Mononuclear cell (primary cell): ENCODE data around the gene KLHL4. TPM values are rescaled to one million over a fixed set of nuclear protein-coding genes. Genes with fewer than 3 reads are reported as not detected.
"Not testable (repeated sequence)": the region's sequence is repeated elsewhere in the genome, so short reads cannot be mapped to it uniquely, and the experiment has no call there.

Experiments used
- H3K27me3 ChIP-seq: 2 replicates; pipeline ENCODE4 v1.6.0; 2011; ENCODE audit warnings: low read length, control low read depth; ENCODE audit not compliant: insufficient read depth
- H3K4me1 ChIP-seq: 2 replicates; pipeline ENCODE4 v1.5.1; 2011; ENCODE audit warnings: mild to moderate bottlenecking, low read length, control low read depth; ENCODE audit not compliant: insufficient read depth
- H3K4me3 ChIP-seq: 2 replicates; pipeline ENCODE4 v1.5.1; 2011; ENCODE audit warnings: mild to moderate bottlenecking, low read length, moderate library complexity
- H3K9me3 ChIP-seq: 2 replicates; pipeline ENCODE4 v1.5.1; 2011; ENCODE audit warnings: low read depth, mild to moderate bottlenecking, control low read depth, low read length
- total RNA-seq: library from RNA; depleted of rRNA; stranded (reverse); fragments of >200 nt; gene quantifications from one replicate; pipeline ENCODE4 v1.2.3, GENCODE V29; 2012

Gene KLHL4
- not detected for total RNA-seq

GRCh38 chrX:87517571-87518141 is at the start of gene KLHL4:
Gene KLHL4, plus strand, starts transcription at chrX:87517802. Its CDS starts 92 bp downstream, at chrX:87517894.
- Histone ChIP-seq H3K4me1 (no peaks in the 10 kb centered on the region), H3K4me3 (no peak within 1 kb of the TSS), H3K9me3 (no peaks in the 10 kb centered on the region), H3K27me3 (no peaks in the 10 kb centered on the region)

- no peaks in the 10 kb centered on the region for H3K9me3 ChIP-seq
- H3K27me3 ChIP-seq: no peaks in the 10 kb centered on the region
These were observed 48.7 kb upstream of the KLHL4 start for GRCh38 chrX:87468941-87469340.

DNA sequence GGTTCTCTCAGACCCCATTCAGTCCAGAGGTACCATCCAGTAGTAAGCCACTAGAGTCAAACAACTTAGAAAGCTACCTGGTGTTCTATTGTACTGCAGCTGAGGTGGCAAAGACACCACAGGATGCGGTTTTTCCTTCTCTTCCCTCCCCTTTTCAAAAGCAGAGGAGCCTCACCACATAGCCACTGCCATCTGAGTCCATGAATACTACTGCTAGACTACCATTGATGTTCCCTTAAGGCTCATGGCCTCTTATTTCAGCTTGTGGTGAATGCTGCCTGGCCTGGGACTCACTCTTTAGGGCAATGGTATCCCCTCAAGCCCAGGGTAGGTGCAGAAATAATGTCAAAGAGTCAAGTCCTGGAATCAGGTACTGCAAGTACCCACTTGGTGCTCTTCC is 41.8 kb upstream of the KLHL4 start:
- Histone ChIP-seq H3K4me3 (no peak overlapping the region), H3K9me3 (no peaks in the 10 kb centered on the region), H3K27me3 (no peaks in the 10 kb centered on the region), H3K4me1 (no peaks in the 10 kb centered on the region)

More at GRCh38 chrX:87468941-87469340, 48.7 kb upstream of the KLHL4 start:
- Histone ChIP-seq H3K4me3 (no peak overlapping the region), H3K4me1 (no peaks in the 10 kb centered on the region)

GRCh38 chrX:87478703-87479102 is 38.9 kb upstream of the KLHL4 start:
- H3K4me1 ChIP-seq, H3K9me3 ChIP-seq, H3K4me3 ChIP-seq, H3K27me3 ChIP-seq: not testable (repeated sequence)

DNA sequence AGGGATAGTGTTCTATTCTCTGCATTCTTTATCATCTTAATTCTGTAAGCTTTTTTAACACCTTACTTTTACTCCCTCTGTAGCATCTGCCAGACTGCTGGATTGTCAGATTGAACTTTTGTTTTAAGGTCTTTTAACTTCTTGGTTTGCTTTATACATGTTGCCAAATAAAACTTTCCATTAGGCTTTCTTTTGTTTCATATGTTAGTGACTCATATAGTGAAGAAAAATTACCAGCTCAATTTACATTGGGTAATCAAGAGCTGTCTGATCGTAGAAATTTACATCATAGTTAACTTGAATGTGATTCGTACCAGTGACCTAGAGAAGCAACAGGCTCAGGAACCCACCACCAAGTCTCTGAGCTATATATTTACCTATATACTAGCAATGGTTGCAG is 28.5 kb upstream of the KLHL4 start:
- Histone ChIP-seq H3K4me1 (no peaks in the 10 kb centered on the region), H3K4me3 (no peak overlapping the region), H3K9me3 (no peaks in the 10 kb centered on the region), H3K27me3 (no peaks in the 10 kb centered on the region)

DNA sequence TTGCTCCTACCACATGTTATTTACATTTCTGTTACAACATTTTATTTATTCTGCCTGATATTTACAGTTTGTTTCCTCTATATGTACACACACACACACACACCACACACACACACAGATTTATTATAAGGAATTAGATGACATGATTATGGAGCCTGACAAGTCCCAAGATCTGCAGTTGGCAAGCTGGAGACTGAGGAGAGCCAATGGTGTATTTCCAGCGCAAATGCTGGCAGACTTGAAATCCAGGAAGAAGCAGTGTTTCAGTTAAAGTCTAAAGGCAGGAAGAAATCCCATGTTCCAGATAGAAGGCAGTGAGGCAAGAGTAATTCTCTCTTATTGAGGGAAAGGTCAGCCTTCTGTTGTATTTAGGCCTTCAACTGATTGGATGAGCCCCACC is 1.8 kb upstream of the KLHL4 start:
- Histone ChIP-seq H3K4me1 (no peaks in the 10 kb centered on the region), H3K4me3 (no peak overlapping the region), H3K27me3 (no peaks in the 10 kb centered on the region), H3K9me3 (no peaks in the 10 kb centered on the region)

DNA sequence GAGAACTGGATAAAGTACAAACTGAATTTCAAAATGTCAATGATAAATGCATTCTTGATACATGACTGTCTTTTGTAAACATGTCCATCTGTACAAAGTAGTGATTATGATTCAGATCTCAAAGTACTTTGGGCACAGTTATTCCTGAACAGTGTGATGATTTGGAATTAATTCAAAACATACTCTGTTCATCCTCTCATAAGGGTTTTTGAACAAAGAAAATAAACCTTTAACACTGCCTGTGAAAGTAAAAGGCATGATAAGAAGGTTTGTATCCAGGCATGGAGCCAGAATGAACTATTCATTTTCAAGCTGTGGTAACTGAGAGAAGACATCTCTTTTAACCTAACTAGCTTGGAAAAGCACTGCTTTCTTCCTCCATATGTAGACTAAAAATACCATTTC is 883 bp upstream of the KLHL4 start:
- no peaks in the 10 kb centered on the region for H3K4me1 ChIP-seq
- no peak overlapping the region for H3K4me3 ChIP-seq
- H3K9me3 ChIP-seq: no peaks in the 10 kb centered on the region
- H3K27me3 ChIP-seq: no peaks in the 10 kb centered on the region

- H3K27me3 ChIP-seq: no peaks in the 10 kb centered on the region
These were observed 902 bp downstream of the KLHL4 start for GRCh38 chrX:87518504-87518903.

GRCh38 chrX:87525771-87526229 is 8.2 kb downstream of the KLHL4 start:
- Histone ChIP-seq H3K4me3 (no peak overlapping the region), H3K9me3 (no peaks in the 10 kb centered on the region), H3K4me1 (no peaks in the 10 kb centered on the region), H3K27me3 (no peaks in the 10 kb centered on the region)

More at GRCh38 chrX:87518504-87518903, 902 bp downstream of the KLHL4 start:
- no peaks in the 10 kb centered on the region for H3K9me3 ChIP-seq
- no peak overlapping the region for H3K4me3 ChIP-seq
- H3K4me1 ChIP-seq: no peaks in the 10 kb centered on the region

DNA sequence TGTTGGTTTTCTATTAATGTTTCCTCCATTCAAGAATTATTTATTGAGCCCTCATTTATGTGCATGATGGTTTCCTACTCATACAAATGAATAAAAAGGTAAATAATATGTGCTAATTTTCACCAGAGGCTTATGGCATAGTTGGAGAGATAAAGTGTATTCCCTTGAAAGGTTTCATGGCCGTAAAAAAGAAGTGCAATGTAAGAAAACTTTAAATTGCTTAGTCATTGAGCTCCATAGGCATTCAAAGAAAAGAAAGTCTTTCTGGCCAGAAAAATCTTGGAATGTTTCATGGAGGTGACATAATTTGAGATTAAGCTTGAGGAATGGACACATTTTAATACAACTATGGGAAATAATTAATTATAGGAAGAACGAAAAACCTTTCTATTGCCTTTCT is 8.7 kb downstream of the KLHL4 start:
- no peaks in the 10 kb centered on the region for H3K4me1 ChIP-seq
- H3K4me3 ChIP-seq: no peak overlapping the region
- H3K27me3 ChIP-seq: no peaks in the 10 kb centered on the region
- H3K9me3 ChIP-seq: no peaks in the 10 kb centered on the region

GRCh38 chrX:87528487-87528886 is 10.9 kb downstream of the KLHL4 start:
- Histone ChIP-seq H3K4me1 (no peaks in the 10 kb centered on the region), H3K9me3 (no peaks in the 10 kb centered on the region), H3K4me3 (no peak overlapping the region), H3K27me3 (no peaks in the 10 kb centered on the region)

GRCh38 chrX:87571964-87572363 is 54.4 kb downstream of the KLHL4 start:
- Histone ChIP-seq H3K4me1 (no peaks in the 10 kb centered on the region), H3K27me3 (no peaks in the 10 kb centered on the region), H3K4me3 (no peak overlapping the region), H3K9me3 (no peaks in the 10 kb centered on the region)

GRCh38 chrX:87572901-87573300 is 55.3 kb downstream of the KLHL4 start:
- H3K27me3 ChIP-seq: no peaks in the 10 kb centered on the region

DNA sequence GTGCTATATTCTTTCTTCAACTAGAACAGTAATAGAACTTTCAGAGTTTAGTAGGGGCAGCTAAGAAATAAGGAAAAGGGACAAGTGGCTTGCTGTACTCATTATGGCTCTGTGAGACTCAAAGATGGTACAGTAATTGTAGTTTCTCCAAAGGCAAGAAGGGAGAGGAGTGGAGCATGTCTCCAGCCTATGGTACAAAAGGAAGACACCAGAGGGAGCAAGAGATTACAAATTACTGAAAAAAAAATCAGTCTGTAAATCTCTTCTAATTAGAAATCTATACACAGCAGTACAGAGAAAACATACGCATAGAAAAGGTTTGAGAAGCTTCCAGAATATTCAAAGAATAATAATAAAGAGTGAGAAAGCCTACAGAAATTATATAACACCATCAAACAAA is 61.4 kb downstream of the KLHL4 start:
- Histone ChIP-seq H3K27me3 (no peaks in the 10 kb centered on the region), H3K4me1 (no peaks in the 10 kb centered on the region), H3K4me3 (no peak overlapping the region), H3K9me3 (no peaks in the 10 kb centered on the region)

More at GRCh38 chrX:87572901-87573300, 55.3 kb downstream of the KLHL4 start:
- Histone ChIP-seq H3K9me3 (no peaks in the 10 kb centered on the region), H3K4me3 (no peak overlapping the region), H3K4me1 (no peaks in the 10 kb centered on the region)

- Histone ChIP-seq H3K9me3 (no peaks in the 10 kb centered on the region), H3K4me3 (no peak overlapping the region), H3K27me3 (no peaks in the 10 kb centered on the region), H3K4me1 (no peaks in the 10 kb centered on the region)
These were observed 63.3 kb downstream of the KLHL4 start for GRCh38 chrX:87580862-87581261.

- Histone ChIP-seq H3K4me1 (no peaks in the 10 kb centered on the region), H3K4me3 (no peak overlapping the region), H3K27me3 (no peaks in the 10 kb centered on the region), H3K9me3 (no peaks in the 10 kb centered on the region)
These were observed 64.9 kb downstream of the KLHL4 start for GRCh38 chrX:87582453-87582852.
